HG03097 (cell line): Measurements from ENCODE around the gene C6orf47.
A peak's percentile ranks its signal among the peaks of the same experiment; 100 is the strongest.

ENCODE experiments used
- ATAC-seq: cut with Tn5 transposase; IDR thresholded peaks from one replicate; pipeline ENCODE4 v1.9.1; 2021; ENCODE audit not compliant: unreplicated experiment, low FRiP score

Gene C6orf47

DNA sequence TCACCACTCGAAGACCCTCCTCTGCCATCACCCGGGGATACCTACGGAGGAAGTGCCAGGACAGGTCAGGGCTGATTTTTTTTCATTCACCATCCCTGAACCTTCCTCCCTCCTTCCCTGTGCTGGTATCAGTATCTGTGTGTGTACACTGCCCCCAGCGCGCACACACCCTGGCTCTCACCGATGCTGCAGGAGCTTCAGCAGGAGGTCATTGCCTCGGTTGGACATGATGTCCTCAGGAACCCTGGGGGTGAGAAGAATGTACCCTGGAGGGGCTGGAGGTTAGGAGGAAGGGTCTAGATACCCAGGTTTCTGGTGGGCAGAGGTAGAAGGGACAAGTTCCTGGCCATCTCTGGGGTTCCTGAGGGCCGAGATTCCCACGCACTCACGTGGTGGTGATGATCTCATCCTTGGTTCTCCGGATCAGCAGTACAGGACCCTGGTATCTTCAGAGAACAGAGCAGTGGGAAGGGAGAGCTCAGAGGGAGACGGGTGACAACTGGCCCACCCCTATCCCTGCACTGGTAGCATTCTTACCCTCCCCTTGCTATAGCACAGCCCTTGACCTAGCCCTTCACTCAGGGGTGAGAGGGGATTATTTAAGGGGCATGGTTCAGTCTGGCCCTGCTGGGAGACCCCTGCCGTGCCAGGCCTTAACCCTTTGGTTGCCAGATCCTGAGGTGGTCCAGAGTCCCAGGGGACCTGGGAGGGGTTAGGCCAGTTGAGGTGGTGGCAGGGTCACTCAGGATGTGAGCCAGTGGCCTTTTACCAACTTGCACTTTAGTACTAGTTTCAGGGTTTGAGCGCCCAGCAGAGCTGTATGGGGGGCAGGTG, 27.5 kb upstream of the C6orf47 start:
- ATAC-seq = no peak

DNA sequence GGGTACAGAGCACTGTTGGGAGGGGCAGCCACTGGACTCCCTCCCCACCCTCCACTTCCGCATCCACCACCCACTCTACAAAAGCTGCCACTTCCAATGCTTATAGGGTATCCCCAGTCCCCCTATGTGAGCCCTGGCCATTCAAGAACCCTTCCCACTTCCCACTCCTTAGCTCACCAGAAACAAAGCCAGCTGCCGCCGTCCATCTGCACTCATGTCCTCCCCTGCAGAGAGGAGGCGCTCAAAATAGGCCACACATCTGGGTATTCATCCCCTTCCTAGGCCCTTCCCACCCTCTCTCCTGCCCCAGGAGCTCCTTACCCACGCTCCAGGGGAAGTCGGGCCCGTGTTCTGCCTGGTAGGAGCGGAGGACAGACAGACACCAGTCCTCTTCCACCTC, 26.7 kb upstream of the C6orf47 start:
- ATAC-seq = no peak

DNA sequence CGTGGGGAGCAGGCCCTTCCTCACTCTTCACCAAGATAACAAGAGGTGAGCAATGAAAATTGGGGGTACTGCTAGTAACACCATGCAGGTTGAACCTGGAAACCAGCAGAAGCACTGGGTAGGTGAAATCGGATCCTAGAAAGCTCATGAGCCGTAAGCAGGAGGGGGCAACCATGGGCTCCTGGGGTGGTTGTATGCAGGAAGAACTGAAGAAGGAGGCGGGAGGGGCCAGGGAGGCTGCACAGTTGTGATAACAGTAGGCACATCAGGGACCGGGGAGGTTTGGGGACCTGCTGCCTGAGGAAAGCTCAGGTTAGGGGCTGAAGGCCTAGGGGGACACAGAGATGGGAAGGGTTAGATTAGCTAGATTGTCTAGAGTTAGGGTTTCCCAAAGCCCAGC, 25.9 kb upstream of the C6orf47 start:
- no peak for ATAC-seq

DNA sequence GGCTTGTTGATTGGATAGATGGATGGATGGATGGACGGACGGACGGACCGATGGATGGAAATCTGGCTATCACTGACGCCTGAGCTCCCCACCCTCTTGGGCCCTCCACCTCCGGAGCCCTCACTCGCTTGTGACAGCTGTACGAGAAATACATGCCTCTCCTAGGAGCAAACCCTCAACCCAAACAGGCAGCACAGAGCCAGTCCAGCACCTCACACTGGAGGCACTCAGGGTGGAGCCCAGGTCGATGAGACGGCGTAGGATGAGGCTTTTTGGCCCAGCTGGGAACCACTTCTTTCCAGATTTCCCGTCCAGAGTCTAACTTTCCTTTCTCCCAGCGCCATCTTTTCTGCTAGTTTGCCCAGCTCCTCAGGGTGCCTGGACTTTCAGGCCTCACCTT, 23.0 kb upstream of the C6orf47 start:
- no peak for ATAC-seq

DNA sequence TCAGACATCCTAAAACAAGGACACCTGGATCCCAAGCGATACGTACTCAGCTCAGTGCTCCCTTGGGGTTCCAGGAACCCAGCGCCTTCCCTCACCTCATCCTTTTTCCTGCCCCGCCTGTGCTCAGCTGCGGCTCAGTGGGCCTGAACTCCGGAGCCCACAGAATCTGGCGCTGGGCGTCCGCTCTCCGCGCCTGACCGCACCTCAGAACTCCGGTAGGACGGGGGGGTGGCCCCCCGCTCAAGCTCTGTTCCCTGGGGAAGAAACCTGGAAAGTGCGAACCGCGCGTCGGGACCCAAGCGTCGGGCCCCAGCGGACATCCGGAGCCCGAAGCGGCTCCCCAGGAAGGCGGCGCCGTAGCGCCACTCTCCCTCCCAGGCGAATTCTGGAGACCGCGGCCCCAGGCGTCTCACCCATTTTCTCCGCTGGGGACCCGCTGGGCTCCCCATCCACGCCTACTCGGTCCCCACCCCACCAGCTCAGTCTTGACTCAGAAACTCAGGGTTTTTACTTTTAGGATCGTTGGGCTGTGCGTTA, 20.6 kb upstream of the C6orf47 start:
- ATAC-seq = no peak

DNA sequence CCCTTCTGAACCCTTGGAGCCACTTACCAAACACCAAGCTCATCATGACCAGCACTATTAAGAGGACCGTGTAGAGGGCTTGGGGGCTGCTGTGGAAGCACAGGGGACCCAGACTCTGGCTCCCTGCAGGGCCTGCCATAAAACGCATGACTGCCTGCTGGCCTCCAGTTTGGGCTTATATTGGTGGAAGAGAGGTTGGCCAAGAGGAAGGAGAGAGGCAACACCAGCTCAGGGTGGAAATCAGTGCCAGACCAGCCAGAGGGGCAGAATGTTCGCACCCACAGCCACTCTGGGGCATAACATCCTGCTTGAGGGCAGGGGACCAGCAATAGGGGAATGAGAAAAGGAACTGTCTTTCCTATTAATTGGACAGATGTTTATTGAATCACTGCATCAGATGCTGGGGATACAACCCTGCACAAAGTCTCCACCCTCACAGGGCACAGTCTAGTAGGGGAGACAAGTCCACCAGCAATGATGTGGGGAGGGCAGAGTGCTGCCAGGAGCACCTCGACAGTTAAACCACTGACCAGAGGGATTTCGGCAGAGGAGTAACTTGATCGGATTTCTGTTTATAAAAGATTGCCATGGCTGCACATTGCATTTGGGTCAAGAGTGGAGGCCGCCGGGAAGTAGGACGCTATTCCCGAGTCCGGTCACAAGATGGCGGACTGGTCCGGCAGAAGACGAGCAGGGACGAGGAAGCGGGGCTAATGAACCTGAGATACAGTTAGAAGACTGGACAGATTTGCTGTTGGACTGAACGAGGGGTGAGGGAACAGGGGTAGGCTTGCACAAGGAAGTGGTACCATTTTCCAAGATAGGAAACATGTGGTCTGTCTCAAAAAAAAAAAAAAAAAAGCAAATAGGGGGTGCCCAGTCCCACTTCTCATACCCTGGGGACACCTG, 19.9 kb upstream of the C6orf47 start, which contains the start of gene LY6G5C:
LY6G5C (minus strand) TSS at position 842 of the 909 bp plus-strand sequence; CDS start at position 148, 694 bp downstream.
- ATAC-seq = no peak

DNA sequence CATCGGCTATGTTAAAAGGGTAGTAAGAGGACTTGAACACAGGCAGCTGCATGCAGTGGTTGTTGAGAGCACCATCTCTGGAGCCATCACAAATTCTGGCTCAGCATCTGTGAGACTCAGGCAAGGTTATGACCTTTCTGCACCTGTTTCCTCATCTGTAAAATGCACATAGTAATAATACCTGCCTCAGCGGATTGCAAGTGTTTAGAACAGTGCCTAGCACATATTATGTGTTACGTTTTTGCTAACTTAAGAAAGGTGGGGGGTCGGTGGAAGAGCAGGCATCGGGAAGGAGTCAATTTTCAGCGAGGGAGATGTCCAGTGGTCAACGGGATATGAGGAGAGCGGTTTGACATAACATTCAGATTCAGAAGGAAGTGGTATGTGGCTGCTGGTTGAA, 17.4 kb upstream of the C6orf47 start:
- no peak for ATAC-seq

DNA sequence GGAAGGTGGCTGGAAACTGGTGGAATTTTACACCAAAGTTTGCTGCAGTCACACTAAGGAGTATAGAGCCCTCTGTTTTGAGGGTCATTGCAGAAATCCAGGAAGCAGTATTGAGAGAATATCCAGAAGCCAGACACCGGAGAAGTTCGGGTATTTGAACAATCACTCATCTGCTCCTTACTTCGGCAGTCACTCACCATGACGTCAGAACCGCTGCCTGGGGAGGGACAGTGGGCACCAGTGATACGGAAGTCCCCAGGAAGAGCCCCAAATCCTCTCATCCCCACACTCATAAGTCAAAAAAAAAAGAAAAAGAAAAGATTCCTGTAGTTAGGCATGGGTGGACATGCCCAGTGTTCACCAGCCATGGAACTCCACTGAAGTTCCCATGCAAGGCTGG, 16.3 kb upstream of the C6orf47 start:
- no peak for ATAC-seq

DNA sequence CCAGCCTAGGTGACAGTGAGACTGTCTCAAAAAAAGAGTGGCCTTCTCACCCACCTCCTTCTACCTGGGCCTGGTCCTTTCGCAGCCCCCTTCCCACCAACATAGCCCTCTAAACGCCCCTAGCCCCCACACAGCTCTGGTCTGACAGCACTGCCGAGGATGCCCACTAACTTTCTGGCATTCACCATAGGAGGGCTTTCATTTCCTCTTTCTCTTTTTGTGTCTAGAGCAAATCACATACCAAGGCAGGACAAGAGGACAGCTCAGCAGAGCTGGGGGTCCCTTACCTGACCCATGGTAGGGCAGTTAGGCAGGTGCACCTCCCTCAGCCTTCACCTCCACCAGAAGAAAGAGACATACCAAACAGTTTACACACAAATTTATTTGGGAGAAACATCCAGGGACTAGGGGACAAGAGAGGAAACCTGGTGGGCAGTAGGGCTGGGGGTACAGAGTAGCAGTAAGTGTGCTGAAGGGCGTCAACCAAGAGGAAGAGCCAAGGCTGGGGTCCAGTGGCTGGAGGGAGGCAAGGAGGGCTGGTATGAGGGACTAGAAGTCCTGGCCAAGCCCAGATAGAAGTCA, 15.8 kb upstream of the C6orf47 start:
- ATAC-seq = no peak

DNA sequence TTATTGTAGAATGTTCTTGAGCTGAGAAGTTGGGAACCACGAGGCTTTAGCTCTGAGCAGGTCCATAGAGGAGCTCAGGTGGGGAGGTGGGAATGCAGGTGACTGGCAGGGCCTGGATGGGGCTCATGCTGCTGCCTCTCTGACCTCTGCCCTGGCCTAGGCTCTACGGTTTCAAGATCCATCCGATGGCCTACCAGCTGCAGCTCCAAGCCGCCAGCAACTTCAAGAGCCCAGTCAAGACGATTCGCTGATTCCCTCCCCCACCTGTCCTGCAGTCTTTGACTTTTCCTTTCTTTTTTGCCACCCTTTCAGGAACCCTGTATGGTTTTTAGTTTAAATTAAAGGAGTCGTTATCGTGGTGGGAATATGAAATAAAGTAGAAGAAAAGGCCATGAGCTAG, 9.1 kb upstream of the C6orf47 start, which contains the start of gene LY6G5B:
LY6G5B (plus strand) TSS at position 301 of the 400 bp plus-strand sequence. CDS start 975 bp downstream, outside the sequence.
- ATAC-seq = no peak

DNA sequence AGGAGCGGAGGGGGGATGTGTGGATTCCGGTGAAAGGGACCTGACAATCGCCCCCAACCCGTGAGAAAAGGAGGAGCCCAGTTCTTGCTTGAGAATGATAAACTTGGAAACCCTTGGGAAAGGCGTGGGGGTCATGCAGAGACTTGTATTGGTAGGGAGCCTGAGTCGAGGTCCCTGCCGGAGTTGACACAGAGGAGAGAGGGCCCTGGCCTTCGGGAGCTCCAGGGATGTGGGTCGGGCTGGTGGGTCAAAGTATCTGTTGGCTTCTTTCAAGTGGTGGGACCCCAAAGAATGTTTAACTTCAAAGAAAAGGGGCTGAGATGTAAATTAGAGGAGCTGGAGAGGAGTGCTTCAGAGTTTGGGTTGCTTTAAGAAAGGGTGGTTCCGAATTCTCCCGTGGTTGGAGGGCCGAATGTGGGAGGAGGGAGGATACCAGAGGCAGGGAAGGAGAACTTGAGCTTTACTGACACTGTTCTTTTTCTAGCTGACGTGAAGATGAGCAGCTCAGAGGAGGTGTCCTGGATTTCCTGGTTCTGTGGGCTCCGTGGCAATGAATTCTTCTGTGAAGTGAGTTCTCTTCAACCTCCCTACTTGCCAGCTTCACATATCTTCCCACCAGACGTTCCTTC, 5.9 kb upstream of the C6orf47 start:
- ATAC-seq = no peak

DNA sequence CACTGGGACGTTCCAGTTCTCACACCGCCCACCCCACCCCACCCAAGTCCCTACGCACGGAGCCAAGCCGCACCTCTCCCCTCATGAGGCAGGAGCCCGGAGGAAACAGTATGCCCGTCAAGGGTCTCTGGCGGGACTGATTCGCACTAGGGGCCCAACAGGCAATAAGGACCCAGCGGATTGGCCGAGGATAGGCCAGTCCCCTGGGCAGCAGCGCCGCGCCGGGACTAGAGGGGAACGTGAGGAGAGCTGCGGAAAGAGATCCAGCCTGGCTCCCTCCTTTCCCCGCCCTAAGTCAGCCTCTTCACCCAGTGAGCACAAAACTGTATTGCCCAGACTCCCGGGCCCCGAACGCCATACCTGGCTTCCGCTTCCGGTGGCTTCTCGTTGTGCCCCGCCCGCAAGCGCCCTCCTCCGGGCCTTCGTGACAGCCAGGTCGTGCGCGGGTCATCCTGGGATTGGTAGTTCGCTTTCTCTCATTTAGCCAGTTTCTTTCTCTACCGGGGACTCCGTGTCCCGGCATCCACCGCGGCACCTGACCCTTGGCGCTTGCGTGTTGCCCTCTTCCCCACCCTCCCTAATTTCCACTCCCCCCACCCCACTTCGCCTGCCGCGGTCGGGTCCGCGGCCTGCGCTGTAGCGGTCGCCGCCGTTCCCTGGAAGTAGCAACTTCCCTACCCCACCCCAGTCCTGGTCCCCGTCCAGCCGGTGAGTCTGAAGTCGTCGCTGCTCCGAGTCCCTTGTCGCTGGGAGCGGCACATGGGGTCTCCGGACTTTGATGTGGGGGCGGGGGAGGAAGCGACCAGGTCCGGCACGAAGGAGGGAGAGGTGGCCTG, 5.1 kb upstream of the C6orf47 start, which contains the start of gene CSNK2B:
CSNK2B (plus strand) TSS at position 580 of the 836 bp plus-strand sequence. CDS start 752 bp downstream, outside the sequence.
- ATAC-seq = peak; percentile 72

DNA sequence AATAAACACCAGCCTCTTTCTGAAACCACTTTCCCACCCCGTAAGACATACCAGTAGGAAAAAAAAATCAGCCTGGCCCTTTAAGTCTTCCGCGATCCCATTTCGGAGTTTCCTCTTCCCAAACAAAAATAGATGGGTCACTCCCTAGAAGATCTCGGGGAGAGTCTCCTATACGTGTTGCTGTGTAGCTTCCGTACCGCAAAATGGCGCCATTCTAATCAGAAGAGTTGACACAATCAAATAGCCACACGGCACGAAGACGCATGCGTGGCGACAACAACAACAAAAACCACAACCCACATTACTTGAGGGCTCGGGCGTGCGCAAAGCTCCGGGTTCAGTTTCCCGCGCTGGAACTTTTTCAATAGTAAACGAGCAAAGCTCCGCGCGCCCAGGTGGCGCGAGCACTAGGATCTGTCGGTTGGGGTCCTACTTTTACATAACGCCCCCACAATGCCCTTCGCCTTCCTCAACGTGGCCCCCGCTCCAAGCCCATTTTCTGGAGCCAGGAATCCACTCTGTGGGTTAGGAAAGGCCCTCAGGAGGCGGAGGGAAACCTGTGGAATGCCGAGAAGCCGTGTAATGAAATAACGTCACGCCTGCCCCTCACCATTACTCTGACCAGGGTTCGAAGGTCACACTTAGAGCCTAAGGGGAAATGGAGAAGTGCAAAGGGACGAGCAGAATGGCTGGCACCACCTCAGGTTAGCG, 4.4 kb upstream of the C6orf47 start, which contains the start of gene GPANK1:
GPANK1 (minus strand) TSS at position 208 of the 711 bp plus-strand sequence. CDS start 519 bp downstream, outside the sequence.
- no peak for ATAC-seq

DNA sequence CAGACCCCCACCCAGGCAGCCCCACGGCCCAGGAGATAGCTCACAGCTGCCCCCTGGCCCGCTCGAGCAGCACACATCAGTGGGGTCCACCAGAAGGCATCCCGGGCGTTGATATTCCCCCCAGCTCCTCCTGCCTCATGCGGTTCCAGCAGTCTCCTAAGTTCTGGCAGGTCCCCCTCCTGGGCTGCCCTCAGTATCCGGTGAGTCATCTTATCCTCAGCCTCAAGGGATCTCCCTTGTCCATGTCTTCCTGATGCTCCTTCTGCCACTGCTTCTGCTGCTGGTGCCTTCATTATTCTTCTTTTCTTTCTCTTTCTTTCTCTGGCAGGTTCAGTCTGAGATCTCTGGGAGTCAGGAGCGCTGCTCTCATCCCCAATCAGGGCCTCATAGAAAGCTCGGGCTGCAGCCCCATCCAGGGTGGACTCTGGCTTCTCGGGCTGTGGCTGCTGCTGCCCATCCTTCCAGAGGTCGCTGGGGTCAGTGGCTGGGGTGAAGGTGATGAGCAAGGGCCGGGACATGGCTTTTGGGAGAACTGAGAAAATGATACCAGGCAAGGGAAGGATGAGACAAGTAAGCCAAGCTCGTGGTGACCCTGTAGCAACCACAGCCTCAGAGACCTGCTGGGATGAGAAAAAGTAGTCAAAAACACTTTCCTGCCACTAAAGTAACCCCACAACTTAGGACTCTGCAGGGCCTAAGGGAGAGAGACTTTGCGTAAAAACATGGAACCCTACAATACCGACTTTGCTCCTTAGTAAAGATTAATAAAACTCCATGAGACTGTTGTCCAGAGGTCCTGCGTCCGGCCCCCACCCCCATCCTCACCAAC, 3.6 kb upstream of the C6orf47 start:
- no peak for ATAC-seq

DNA sequence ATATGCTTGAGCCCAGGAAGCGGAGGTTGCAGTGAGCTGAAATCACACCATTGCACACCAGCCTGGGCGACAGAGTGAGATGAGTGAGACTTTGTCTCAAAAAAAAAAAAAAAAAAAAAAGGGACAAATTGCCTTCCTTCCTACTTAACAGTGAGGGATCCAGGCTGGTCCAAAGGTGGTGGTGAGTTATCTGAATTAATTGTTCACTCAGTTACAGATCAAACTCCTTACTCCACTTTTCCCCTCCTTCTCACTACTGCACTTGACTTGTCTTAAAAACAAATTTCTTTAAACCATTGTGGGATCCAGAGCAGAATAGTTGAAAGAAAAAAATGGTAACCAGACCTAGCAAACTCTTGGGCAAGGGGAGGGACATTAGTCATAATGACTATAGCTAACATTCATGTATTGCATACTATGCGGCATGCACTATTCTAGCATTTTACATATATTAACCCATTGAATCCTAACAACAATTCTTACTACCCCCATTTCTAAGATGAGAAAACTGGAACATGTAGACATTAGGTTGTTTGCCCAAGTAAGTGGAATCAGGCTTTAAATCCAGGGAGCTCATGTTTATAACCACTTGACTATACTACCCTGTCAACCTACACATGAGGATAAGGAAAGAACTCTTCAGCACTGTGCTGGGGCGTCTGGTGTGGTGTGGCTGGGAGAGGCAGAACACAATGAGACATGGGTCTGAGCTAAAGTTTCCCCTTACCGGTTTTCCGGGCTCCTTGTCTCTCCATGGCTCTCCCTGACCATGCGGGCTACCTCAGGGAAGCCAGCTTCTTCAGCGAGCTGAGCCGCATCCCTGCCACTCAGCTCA, 2.8 kb upstream of the C6orf47 start:
- no peak for ATAC-seq

DNA sequence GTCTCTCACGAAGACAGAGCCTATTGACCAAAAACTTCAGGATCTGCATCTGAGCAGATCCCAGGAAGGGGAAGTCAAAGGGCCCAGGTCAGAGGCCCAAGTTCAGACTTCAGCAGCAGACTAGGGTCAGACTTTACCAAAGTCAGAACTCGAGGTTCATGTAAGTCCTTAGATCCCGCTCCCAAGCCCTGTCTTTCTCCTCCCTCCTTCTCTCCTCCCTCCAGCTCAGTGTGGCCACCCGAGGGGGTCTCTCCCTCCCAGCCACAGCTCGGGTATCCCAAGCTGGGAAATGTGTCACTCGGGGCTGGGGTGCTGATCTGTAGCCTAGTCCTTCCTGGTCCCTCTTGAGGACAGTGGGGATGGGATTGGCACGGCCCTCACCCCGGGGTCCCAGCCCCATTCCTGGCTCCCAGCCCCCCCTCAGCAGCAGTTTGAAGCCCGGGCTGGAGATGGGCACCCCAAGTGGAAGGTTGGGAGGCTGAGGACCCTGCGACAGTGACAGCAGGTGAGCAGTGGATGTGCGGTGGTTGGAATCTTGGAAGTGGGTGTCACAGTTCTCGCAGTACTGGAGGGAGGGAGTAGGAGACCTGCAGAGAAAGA, 1.6 kb upstream of the C6orf47 start:
- ATAC-seq = no peak
